ENCODE measurements around the gene NPR2.

- TF ChIP-seq, protein P1, sequence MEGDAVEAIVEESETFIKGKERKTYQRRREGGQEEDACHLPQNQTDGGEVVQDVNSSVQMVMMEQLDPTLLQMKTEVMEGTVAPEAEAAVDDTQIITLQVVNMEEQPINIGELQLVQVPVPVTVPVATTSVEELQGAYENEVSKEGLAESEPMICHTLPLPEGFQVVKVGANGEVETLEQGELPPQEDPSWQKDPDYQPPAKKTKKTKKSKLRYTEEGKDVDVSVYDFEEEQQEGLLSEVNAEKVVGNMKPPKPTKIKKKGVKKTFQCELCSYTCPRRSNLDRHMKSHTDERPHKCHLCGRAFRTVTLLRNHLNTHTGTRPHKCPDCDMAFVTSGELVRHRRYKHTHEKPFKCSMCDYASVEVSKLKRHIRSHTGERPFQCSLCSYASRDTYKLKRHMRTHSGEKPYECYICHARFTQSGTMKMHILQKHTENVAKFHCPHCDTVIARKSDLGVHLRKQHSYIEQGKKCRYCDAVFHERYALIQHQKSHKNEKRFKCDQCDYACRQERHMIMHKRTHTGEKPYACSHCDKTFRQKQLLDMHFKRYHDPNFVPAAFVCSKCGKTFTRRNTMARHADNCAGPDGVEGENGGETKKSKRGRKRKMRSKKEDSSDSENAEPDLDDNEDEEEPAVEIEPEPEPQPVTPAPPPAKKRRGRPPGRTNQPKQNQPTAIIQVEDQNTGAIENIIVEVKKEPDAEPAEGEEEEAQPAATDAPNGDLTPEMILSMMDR (conservative IDR thresholded peaks at IDR 0.05; ENCODE audit: low read length): peak; percentile 41; the same call in 1 of the 2 replicates
- TF ChIP-seq EZH2phosphoT487 (IDR thresholded peaks at IDR 0.05; ENCODE audit: borderline replicate concordance): no peak
Observed at GRCh38 chr9:35816708-35817107, 25.3 kb downstream of the NPR2 start.

Data from Loucy (cell line).